NCI-H2196 treated with DMSO at 0.1 percent for 48 hours (cell line): Measurements from ENCODE around the gene KATNAL2.
A peak's percentile ranks its signal among the peaks of the same experiment; 100 is the strongest.

Experiments used
- DNase-seq: peaks from one replicate; lab custom pipeline; 2025; ENCODE audit not compliant: unreplicated experiment; lab: John Stamatoyannopoulos, UW

Gene KATNAL2

DNA sequence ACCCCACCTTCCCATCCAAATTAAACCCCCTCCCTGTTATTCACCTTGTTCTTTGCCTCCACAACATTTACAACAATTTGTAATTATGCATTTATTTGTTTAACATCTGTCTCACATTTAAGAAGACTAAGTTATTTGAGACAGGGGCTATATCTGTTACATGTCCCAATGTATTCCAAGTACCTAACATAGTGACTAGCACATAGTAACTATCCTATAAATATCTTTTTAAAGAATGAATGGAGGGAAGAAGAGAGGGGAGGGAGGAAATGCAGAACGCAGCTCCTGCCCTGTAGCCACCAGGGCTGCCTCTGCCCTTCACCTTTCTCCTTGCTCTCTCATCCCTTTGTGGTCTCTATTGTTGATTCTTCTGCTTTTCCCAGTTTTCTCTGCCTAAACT lies 192.3 kb downstream of the KATNAL2 start:
- no peak for DNase-seq

DNA sequence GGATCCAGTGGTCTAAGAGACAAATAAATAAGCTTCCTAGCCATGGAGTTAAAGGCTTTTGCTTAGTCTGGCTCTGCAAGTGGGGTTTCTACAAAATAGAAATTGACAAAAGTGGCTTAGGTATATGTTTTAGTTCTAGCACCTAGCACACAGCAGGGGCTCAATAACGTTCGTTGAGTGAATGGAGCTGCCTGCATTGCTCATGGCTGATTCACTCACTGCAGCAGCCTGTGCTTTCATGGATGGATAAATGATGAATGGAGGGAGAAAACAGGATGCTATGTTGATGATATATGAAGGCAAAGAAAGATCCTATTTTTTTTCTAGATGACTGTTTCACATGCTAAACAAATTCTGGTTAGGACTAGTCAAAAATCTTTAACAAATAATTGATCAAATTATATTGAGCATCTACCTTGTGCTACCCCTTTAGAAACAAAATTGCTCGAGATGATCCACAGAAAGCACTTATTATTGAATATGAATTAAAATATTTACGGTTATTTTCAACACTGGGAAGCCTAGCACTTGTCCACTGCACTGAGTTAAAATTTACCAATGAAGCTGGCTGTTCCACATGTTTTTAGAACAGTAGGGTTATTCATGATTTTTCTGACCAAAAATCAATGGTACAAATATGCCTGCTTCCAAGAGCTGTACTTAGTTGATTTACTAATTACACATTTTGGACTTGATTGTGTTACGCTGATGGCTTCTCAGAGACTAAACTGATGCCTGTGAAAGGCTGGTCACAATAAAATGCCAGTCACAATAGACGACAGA lies 193.3 kb downstream of the KATNAL2 start:
- no peak for DNase-seq

DNA sequence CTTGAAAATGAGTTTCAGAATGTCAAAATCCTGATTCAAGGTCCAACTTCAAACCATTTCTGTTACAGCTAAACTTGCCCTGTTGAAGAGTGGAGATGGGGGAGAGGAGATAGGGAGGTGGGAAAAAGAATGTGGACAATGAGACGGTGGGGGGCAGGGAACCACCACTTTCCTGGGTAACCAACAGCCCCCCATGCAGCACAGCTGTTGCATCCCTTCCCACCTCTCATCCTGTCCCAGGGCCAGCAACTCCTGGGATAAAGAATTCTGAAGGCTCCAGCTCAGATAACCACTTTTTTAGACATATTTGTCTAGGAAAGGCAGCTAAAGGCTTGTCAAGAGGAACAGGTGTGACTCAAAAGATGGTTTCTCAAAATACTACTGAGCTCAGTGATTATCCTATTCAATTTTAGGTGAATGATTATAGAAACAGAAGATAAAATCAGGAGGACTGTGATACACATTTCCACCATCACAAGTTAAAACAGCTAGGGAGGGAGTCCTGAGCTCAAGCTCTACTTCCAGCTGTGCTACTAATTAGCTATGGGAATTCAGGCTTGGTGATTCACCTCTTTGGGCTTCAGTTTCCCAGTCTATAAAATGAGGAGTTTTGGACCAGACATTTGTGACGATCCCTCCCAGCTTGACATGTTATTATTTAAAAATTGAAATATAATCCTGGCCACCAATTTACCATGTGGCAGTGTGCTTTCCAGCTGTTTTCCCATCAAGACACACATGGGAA lies 196.6 kb downstream of the KATNAL2 start:
- no peak for DNase-seq

DNA sequence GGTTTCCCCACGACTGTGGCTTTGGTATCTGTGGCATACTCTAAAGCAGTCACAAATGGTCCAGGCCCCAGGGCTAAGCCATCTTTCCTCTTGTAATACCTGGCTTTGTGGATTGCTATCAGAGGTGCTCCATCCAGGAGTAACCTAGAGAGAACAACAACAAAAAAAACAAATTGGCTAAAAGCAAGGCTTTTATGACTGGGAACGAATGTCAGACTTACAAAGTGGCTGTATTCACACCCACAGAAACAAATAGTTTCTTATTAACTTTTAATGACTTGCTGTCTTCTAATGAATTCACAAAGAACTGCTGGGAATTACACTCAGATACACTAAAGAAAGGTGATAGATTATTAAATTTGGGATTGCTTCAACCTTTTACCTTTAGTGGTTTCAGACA lies 197.8 kb downstream of the KATNAL2 start:
- no peak for DNase-seq

DNA sequence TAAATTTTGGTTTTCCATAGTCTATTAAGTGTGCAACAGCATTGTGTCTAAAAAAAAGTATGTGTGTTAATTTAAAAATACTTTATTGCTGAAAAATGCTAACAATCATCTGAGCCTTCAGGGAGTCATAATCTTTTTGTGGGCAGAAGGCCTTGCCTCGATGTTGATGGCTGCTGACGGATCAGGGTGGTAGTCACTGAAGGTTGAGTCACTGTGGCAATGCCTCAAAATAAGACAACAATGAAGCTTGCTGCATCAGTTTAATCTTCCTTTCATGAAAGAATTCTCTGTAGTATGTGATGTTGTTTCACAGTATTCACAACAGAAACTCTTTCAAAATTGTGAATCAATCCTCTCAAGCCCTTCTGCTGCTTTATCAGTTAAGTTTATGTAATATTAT lies 201.6 kb downstream of the KATNAL2 start:
- no peak for DNase-seq

DNA sequence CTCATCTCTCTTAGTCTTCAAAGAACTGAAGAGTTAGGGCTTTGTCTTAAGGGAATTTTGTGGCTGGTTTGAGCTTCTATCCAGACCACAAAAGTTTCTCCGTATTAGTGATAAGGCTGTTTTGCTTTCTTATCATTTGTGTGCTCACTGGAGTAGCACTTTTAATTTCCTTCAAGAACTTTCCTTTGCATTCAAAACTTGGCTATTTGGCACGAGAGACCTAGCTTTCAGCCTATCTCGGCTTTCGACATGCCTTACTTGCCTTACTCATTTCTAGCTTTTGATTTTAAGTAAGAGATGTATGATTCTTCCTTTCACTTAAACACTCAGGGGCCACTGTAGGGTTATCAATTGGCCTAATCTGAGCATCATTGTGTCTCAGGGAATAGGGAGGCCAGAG lies 203.0 kb downstream of the KATNAL2 start:
- no peak for DNase-seq

DNA sequence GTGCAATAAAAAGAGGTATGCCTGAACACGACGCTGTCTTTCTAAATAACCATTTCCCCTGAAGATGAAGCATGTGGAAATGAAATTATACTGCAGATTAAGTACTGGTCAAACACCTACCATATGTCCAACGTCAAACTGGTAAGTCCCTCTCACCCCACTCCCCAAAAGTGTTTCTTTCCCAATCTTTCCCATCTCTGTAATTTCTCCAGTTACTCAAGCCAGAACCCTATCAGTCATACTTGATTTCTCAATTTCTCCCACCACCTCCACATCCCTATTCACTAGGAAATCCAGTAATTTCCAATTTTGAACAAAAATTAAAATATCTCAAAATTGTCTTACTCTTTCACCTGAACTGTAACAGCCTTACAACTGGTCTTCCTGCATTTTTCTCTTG lies 203.7 kb downstream of the KATNAL2 start:
- no peak for DNase-seq

DNA sequence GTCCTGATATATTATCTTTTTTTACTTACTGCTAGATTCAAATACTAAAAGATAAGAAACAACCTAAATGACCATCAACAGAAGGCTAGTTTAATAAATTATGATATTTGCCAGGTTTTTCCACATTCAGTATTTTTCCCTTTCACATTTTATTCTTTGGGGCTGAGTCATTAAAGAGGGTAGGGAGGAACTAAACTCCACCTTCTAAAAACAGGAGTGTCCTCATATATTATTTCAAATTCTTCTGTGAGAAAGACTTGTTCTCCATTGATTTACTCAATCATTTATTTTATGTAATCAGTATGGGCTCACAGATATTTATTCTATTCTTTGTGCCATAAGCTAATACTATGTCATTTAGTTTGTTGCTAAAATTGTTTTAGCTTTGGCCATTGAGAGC lies 223.9 kb downstream of the KATNAL2 start:
- no peak for DNase-seq

DNA sequence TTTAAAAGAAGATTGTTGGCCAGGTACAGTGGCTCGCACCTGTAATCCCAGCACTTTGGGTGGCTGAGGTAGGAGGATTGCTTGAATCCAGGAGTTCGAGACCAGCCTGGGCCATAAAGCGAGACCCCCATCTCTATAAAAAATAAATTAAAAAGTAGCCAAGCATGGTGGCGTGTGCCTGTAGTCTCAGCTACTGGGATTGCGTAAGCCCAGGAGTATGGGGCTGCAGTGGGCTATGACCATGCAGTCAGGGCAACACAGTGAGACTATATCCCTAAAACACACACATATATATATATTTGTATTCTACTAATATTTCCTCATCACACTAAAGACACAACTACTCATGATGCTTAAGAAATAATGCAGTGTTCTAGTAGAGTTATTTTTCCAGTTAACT lies 225.8 kb downstream of the KATNAL2 start:
- DNase-seq: no peak

DNA sequence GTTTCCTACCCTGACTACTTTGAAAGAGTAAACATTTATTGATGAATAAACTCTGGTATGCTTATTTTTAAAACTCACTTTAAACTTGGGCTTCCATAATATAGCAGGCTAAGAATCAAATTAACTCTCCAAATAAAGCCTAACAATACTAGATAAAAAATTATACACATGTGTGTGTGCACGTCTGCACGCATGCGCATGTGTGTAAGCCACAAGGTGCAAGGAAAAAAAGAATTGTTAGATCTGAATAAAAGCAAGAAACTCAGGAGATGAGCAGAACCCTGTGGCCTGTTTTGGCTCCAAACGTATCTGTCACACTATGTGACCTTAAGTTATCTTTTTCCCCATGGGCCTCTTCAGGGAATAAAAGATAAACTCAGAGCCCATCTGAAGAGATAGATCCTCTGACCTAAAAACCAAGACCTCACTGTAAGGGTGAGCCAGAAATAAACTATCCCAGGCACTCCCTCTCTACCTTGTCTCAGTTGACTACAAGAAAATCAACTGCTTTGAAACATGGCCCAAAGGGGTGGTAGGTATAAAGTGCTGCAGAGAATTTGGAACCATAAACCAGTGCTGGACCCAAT lies 226.6 kb downstream of the KATNAL2 start:
- no peak for DNase-seq

DNA sequence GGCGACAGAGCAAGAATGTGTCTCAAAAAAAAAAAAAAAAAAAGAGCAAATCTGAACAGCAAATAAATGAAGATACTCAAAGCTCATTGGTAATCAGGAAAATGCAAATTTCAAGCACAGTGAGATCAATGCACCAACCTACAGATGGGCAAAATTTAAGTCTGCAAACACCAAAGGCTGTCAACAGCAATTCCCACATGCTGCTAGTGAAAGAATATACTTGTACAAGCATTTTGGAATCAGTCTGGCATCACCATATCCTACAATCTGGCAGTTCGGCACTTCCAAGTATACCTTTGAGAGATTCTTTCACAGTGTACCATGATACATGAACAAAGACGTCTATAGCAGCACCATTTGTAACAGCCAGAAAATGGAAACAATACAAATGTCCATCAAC lies 228.8 kb downstream of the KATNAL2 start:
- DNase-seq: no peak

DNA sequence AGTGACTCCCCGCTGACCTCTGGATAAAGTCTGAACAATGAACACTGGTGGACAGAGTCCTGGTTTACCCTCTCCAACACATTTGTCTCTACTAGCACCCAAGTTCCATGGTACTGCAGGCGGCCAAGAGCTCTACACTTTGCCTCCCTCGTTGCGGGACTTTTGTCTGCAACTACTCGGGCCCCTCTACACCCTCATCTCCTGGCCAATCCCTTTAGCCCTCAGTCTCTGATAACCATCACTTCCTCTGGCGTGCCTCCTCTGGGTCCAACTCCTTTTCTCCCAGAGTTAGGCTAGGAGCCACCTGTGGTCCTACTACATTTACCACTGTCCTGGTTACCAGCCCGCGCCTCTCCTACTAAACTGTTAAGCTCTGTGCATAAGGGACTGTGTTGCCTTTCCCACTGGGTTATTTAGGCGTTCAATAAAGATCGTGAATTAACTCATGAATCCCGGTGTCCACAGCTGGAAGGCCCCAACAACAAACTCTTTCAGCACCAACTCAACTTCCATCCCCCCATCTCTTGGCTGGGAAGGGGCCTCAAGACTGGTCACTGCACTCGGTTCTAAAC lies 232.1 kb downstream of the KATNAL2 start:
- no peak for DNase-seq

DNA sequence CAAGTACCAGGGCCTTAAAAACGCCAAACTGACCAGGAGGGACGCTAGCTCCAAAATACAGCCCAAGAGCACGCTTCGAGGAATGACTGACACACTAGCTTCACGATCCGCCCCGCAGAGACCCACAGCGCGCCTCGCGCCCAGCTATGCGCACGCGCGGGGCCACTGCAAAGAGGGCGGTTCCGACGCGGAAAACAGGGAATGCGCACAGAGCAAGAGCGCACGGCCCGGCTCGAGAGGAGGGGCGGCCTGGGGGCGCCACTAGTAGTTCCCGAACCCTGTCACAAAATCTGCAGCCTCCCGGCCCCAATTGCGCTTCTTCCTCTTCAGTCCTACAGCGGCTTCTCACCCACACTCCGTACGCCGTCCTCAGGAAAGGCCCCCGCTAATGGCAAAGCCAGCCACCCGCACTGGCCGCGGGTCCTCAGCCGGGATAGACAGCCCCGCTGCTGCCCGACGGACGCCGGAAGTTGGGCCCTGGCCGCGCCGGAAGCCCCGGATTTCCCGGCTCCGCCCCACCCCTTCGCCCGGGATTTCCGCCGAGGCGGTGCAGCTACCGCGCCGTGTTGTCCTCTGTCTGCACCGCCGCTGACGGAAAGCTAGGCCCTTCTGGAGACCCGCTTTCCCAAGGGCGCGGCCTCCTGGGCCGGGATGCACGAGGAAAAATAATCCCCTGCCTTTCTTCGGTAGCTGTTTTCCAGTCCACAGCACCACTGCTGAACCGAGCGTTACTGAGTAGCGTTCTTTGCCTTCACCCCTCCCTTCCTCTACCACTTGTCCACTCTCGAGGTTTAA lies 232.8 kb downstream of the KATNAL2 start, which contains the start of gene HDHD2:
TSS of gene HDHD2 (minus strand) at position 472 of the 795 bp plus-strand sequence. CDS start 14,061 bp downstream, outside the sequence.
- peak; percentile 70 for DNase-seq

DNA sequence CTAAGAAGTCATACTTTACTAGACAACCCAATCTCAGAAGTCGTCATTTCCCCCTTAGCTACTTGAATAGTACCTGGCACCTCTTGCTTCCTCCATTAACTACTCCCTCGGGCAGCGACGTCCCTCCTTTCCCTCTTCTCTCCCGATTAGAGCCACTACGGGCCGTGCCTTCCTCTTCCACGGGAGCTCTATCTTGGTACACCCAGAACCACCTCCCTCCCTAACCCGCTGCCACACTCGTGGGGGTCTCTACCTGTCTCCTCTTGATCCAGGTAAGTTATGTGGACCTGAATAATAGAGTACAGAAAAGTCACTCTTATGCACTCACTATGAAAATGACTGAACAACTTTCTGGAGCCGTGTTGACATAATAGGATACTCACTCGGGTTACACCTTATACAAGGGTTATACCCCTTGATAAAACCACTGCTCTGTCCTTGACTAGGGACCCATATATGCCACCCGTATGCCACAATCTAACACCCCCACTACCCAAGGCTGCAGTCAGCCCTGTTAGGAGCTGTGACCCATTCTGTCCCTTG lies 233.5 kb downstream of the KATNAL2 start:
- DNase-seq: no peak

DNA sequence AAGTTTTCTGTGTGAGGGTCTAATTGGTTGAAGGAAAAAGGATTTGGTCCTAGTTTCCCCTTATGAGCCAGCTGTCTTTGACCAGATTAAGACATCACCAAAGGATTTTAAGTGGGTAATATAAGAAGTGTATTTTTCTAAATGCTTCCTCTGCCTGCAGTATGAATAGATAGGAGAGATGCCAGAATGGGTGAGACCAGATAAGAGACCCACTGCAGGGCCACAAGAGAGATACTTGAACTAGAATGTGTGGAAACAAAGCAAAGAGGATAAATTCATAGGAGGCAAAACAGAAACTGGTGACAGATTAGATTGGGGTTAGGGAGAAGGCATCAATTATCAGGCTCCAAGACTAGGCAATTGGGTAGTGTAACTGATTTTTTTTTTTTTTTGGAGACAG lies 234.0 kb downstream of the KATNAL2 start:
- DNase-seq: peak; percentile 6
